HG02943 (cell line): Measurements from ENCODE around the gene AQP2.
"Not testable (repeated sequence)": the region's sequence is repeated elsewhere in the genome, so short reads cannot be mapped to it uniquely, and the experiment has no call there.

Experiments
- ATAC-seq: cut with Tn5 transposase; IDR thresholded peaks from one replicate; pipeline ENCODE4 v1.9.1; 2021; ENCODE audit warnings: mild to moderate bottlenecking, low read depth, moderate library complexity; ENCODE audit not compliant: unreplicated experiment

AQP2 gene

DNA sequence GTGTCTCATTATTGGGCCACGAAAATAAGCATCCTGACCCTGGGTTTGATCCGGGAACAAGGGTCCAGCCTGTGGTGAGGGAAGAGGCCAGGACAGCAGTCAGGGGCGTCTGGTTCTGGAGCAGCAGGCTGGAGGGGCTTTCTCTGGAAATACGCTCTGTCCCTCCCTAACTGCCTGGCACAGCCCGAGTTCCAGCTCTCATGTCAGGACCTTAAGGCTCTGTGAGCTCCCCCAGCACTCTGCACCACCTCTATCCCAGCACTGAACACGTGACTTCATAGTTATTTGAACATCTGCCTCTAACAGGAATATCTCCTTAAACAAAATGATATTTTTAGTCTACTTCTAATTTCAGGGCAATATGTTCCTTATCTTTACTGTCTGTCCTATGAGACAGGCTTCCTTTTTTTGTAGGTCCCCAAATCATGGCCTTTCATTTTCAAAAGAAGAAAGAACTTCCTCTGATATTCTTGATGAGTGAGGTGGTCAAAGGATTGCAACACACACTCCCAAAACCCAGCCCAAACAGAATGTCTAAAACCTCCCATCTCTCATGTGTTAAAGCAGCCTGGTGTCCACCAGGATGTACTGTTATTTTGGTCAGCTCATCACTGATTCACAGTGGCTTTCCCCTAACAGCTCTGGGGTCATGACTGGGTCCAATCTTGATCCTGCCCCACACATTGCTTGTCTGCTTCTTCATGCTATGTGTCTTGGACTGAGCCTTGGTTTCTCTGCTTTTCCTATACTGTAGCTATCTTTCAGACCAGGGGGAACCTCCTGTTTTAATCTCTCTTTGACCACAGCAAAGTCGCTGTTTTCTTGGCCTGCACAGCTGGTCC is 31.9 kb downstream of the AQP2 start:
- ATAC-seq: no peak

DNA sequence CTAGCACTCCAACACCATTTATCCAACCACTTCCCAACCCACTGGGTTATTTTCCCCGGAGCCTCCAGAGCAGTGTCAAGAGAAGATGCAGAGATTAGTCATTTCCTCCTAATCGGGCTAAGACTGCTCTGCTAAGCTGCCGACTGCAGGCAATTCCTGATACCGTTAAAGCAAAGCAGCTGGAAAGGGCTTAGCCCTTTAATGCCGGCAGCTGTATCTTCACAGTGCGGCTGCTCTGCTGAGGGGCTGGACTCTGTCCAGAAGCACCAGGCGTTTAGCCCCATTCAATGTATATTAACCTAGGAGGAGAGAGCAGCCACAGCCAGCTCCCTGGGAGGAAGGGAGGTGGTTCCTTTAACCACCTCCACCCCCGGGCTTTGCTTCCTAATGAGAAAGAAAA is 33.4 kb downstream of the AQP2 start:
- ATAC-seq: no peak

GRCh38 chr12:49984476-49985359 is 34.2 kb downstream of the AQP2 start:
- ATAC-seq: no peak

- no peak for ATAC-seq
Measured at GRCh38 chr12:49985981-49986380, 35.4 kb downstream of the AQP2 start.

DNA sequence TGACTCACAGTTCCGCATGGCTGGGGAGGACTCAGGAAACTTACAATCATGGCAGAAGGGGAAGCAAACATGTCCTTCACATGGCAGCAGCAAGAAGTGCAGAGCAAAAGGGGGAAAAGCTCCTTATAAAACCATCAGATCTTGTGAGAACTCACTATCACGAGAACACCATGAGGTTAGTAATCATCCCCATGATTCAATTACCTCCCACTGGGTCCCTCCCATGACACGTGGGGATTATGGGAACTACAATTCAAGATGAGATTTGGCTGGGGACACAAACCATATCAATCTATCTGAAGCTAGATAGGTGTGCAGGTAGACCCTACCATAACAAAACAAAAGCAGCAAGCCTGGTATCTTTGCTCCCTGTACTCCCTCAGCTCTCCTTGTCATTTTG is 35.9 kb downstream of the AQP2 start:
- not testable (repeated sequence) for ATAC-seq

GRCh38 chr12:49987625-49988303 is 37.2 kb downstream of the AQP2 start:
- no peak for ATAC-seq

- not testable (repeated sequence) for ATAC-seq
Measured at GRCh38 chr12:49989400-49989799, 38.9 kb downstream of the AQP2 start.

GRCh38 chr12:49990273-49990672 is 39.7 kb downstream of the AQP2 start:
- no peak for ATAC-seq

DNA sequence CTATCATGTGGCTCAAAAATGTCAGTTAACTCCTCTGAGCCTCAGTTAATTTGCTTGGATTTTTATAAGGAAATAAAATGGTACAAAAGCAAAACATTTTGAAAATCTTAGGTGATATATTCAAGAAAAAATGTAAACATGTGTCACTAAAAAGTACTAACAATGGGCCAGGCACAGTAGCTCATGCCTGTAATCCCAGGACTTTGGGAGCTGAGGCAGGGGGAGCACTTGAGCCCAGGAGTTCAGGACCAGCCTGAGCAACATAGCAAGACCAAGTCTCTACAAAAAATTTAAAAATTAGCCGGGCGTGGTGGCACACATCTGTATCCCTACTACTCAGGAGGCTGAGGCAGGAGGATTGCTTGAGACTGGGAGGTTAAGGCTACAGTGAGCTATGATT is 47.9 kb downstream of the AQP2 start:
- no peak for ATAC-seq

- ATAC-seq: no peak
Measured at GRCh38 chr12:50003595-50003994, 53.1 kb downstream of the AQP2 start.

DNA sequence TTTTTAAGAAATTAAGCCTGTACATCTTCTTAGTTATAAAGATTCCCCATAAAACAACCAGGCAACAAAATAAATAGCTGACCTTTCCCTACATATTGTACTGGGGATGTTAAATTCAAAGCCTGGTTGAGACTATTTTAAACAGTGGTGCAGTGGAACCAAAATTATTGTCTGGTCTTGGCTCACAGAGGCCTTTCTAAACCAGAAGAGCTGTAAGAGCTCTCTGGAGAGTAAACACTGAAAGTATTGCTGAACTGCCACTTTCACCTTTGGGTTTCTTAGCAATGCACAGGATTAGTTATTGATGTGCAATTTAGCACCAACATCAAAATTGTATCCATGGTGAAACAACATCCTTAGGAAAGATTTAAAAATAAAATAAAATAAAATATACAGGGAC is 54.2 kb downstream of the AQP2 start:
- no peak for ATAC-seq

GRCh38 chr12:50005175-50005574 is 54.6 kb downstream of the AQP2 start:
- no peak for ATAC-seq

DNA sequence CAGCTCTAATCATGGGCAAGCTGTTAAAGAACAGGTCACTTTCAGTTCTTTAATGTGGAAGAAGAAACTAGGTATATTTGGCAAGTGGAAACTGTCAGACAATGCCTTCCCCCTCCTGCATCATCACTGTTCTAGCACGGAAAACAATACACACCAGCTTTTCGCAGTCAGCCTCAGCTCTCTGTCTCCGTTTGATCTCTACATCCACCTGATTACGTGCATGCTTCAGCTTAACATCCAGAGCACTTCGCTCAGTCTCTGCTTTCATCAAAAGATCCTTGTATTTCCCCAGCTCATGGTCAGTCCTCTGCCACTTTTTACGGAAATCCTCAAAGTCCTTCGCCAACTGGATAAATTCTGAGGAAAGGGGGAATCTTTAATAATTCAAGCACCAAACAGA is 55.7 kb downstream of the AQP2 start:
- no peak for ATAC-seq

DNA sequence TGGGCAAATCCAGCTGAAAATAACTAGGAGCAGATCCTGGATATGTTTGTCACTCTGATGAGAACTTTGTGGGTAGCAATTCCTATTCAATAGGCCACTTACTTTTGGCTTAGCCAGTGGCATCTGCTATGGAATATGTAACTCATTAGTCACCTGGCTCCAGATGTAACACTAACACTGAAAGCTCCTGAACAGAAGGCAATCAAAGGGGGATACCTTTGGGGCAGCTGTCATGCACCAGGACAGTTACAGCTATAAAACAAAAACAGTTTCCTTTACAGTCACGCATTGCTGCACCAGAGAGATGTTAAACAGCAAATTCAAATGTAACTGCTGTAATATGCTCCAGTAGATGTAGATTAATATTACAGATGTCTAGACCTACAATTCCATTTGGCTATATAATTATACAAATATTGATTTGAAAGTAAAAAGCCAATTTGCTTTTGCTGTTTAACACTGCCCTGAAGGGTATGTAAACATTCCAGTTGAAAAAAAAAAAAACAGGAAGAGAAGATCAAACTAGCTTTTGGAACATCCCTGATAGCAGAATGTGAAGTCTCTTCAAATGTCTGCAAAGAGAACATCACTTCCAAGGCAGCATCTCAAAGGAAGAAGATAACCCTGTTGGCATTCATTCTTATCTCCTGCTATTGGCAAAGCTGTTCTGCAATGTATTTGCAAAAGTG is 56.4 kb downstream of the AQP2 start:
- no peak for ATAC-seq
